CMK (cell line): Measurements from ENCODE around the gene CCDC51.
A peak's percentile ranks its signal among the peaks of the same experiment; 100 is the strongest.
"Not testable (repeated sequence)": the region's sequence is repeated elsewhere in the genome, so short reads cannot be mapped to it uniquely, and the experiment has no call there.

ENCODE experiments used
- DNase-seq: peaks from one replicate; pipeline ENCODE4 v3.0.0-alpha.2; 2010; ENCODE audit warnings: low read depth

The CCDC51 gene, protein sequence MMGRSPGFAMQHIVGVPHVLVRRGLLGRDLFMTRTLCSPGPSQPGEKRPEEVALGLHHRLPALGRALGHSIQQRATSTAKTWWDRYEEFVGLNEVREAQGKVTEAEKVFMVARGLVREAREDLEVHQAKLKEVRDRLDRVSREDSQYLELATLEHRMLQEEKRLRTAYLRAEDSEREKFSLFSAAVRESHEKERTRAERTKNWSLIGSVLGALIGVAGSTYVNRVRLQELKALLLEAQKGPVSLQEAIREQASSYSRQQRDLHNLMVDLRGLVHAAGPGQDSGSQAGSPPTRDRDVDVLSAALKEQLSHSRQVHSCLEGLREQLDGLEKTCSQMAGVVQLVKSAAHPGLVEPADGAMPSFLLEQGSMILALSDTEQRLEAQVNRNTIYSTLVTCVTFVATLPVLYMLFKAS

DNA sequence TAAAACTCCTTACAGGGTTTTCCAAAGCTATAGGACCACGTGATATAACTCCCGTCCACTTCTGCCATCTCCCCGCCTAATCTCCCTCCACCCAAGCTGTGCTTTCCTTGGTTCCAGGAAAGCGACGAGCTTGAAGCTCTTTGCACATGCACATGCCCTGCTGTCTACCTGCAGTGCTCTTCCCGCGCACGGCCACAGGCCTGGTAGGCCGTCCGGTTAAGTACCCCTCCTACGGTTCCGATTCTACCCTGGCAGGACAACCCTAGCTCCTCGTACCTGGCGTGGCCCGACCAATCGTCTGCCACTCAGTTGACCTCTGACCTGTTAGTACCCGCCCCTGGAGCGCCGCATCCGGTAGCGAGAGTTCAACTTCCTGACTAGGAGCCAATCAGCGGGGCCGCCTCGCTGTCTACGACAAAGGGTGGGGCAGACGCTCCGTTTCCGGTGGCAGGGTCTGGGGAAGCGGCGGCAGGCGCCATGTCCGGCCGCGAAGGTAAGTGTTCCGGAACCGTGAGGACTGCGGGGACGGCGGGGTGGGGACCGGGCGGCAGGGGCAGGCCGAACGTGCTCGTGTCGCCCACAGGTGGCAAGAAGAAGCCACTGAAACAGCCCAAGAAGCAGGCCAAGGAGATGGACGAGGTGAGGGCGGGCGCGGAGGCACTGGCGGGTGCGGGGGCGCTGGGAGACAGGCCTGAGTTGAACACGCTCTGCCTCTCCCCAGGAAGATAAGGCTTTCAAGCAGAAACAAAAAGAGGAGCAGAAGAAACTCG is at the start of gene CCDC51, which contains the start of gene TMA7:
TSS of gene CCDC51 (minus strand) at position 300 of the 770 bp plus-strand sequence. CDS start 4,991 bp downstream, outside the sequence.
TSS of gene TMA7 (plus strand) at position 438 of the 770 bp plus-strand sequence. CDS start at position 478, 40 bp downstream.
- DNase-seq: peak; percentile 97

DNA sequence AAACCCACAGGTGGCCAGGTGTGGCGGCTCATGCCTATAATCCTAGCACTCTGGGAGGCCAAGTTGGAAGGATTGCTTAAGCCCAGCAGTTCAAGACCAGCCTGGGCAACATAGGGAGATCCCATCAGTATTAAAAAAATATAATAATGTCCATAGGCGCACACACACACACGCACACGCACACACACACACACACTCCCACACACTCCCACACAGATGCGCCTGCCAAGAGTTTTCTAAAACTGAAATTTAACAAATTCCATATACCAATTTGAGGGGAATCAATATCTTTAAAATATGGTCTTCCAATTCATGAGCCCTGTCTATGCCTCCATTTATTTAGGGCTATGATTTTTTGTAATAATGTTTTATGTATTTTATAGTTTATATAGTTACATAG is 47.0 kb upstream of the CCDC51 start:
- DNase-seq: no peak

DNA sequence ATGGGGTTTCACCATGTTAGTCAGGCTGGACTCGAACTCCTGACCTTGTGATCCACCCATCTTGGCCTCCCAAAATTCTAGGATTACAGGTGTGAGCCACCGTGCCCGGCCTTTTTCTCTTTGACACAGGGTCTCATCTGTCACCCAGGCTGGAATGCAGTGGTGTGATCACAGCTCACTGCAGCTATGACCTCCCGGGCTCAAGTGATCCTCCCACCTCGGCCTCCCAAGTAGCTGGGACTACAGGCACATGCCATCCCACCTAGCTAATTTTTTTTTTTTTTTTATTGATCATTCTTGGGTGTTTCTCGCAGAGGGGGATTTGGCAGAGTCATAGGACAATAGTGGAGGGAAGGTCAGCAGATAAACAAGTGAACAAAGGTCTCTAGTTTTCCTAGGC is 42.9 kb upstream of the CCDC51 start:
- DNase-seq: not testable (repeated sequence)

DNA sequence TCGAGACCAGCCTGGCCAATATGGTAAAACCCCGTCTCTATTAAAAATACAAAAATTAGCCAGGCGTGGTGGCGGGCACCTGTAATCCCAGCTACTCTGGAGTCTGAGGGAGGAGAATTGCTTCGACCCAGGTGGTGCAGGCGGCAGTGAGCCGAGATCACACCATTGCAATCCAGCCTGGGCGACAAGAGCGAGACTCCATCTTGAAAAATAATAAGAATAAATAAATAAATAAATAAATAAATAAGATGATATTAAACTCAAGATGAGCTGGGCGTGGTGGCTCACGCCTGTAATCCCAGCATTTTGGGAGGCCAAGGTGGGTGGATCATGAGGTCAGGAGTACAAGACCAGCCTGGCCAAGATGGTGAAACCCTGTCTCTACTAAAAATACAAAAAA is 41.0 kb upstream of the CCDC51 start:
- not testable (repeated sequence) for DNase-seq

DNA sequence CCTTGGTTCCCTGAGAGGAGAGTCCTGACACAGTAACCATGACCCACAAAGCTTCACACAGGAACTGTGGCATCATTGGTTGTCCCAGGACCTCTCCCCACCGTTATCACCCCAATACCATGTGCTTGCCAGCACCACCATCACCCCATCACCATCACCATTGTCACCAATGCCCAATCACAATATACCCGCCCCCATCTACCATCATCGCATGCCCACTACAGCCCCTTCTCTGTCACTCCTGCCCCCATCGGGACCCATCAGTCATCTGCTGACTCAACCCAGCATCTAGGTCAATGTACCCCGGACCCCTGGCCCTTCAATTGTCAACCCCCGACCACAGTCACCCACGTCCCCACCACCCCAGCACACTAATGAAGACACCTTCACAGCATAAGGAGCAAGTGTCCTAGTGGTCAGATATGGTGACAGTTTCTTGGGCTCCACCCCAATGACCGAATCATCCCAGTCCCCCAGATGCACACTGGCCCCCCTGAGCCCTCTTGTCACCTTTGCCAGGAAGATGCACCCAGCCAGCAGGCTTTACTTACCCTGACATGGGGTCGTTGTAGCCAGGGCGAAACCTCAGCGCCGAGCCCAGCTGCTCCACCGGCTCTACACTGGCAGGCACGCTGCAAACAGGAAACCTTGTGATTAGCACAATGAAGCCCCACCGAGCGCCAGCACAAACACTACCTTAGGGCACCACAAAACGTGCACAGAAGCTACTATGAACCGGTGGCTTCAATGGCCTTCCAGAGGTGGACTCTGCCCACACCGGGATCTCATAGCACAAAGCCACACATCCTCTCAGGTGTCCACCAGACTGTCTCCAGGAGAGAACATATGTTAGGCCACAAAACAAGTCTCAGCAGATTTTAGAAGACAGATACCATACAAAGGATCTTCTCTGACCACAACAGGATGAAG is 39.0 kb upstream of the CCDC51 start:
- DNase-seq: no peak

DNA sequence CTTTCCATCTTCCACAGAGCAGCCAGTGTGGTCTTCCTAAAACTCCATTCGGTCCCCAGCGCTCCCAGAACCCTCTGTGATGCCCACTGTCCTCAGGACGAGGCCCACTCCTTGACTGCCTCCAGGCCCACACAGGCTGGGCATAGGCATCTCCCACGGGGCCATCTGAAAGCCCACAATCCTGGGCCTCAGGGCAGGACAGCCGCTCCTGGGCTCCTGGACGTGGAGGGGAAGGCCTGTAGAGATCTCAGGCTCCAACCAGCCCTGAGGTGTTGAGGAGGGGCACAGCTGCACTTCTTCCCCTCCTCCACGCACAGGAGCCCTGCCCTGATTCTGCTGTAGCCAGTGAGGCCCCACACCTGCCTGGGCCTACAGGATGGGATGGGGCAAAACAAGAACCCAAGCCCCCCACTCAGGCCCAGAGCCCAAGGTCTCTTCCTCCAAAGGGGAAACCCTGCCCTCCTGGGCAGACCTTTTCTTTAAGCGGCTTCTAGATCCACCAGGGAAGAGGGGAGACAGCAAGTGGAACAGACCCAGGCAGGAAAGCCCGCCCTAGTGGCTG is 38.1 kb upstream of the CCDC51 start:
- DNase-seq: no peak

DNA sequence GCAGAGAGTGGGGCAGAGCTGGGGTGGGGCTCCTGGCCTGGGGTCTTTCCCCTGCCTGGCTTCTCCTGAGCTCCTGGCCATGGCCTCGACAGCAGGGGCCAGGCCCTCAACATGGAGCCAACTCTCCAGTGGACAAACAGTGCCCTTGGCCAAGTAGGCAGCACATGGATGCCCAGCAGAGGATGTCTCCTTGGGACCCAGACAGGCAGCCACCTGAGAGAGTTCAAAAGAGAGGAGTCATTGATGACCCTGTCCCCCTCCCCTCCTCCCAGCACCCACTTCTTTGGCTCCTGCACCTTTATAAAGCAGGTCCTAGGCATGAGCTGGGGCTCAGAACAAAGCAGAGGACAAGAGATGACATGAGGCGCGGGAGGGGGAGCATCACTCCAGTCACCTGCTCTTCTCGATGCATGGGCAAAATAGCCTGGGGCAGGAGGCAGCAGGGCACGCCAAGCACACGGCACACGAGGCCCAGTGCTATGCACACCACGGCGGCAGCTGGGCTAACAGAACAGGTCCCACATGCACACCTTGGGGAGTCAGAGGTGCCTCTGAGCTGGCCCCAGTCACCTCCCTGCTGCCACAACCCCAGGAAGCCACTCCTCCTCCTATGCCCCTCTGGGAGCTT is 36.6 kb upstream of the CCDC51 start:
- DNase-seq: no peak

DNA sequence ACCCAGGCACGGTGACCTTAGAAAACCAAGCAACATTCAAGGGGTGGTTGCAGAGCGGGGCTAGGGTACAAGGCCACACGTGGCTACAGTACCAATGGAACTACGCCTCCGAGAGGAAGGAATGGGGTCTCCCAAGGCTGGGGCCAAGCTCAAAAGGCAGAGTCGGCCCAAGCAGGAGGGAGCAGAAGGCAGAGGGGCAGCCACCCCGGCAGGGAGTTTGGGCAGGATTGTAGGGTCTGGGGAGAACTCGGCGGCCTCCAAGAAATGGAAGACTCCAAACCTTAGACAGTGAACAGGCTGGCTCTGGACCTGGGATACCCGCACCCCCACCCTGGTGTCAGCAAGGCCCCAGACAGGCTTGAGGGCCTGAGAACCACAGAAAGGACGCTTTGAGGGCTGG is 35.3 kb upstream of the CCDC51 start:
- no peak for DNase-seq

DNA sequence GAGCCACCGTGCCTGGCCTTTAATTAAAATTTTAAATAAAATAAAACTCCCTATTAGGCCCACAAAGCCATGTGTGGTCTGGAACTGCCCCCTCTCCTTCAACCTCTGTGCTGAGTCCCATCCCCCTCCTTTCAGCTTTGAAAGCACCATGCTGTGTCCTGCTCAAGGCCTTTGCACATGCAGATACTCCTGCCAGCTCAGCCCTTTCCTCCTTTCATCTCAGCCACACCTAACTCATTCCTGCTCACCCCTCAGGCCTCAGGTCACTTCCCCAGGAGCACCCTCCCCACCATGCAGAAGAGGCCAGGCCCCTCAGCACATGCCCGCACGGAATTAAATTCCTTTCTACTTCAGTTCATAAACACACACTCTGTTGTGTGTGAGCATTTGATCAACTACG is 34.7 kb upstream of the CCDC51 start:
- DNase-seq: no peak

DNA sequence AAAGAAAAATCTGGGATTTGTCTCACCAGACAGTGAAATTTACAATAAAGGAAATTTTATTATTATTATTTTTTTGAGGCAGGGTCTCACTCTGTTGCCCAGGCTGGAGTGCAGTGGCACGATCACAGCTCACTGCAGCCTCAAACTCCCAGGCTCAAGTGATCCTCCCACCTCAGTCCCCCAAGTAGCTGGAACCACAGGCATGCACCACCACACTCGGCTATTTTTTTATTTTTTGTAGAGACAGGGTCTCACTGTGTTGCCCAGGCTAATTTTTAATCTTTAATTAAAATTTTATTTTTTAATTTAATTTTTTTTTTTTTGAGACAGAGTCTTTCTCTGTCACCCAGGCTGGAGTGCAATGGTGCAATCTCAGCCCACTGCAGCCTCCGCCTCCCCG is 34.1 kb upstream of the CCDC51 start:
- DNase-seq: not testable (repeated sequence)

DNA sequence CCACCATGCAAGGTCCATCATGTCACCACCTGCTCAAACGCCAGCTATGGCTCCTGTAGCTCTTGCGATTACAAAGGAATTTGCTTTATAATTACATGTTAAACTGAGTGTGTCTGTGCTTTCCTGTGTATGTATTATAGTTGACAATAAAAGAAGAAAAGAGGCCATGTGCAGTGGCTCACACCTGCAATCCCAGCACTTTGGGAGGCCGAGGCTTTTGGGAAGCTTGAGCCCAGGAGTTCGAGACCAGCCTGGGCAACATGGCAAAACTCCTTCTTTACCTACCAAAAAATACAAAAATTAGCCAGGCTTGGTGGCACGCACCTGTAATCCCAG is 33.7 kb upstream of the CCDC51 start:
- DNase-seq: no peak

DNA sequence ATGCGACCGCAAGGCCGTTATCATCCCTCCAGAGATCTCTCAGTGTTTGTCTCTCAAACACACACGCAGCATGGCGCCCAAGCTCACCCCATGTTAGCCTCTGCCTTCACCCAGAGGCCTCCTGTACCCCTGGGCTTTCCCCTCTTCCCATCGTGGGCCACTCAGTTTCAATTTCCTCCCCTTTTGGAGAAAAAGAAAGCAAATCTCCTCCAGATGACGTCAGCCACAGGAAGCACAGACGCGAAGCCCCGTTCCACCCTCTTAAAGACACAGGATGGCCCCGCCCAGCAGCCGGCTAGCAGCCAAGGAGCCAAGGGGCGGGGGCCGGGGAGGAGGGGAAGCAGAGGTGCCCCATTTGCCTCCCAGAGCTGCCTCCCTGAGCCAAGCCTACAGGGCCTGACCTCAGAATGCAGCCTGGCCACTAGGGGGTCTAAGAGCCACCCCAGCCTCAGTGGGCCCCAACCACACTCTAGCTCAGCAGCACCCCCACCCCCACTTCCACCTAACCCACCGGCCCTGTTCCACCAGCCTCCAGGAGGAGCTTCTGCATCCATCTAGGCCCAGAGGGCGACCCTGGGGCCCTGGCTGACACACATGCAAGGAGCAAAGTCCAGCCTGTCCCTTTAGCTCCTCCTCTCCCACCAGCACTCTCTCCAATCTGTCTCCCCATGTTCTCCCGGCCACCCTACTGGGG is 33.2 kb upstream of the CCDC51 start:
- DNase-seq: peak; percentile 91

DNA sequence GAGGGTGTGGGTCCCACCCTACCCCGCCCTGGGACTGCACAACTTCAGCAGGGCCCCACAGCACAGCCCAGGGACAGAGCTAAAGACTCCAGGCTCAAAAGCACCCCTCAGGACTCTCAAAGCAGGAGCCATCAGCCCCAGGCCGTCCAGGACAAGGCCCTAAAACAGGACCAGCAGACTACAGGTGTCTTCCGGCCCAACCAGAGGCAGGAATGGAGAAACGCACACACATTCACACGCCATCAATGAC is 32.7 kb upstream of the CCDC51 start:
- DNase-seq: no peak

DNA sequence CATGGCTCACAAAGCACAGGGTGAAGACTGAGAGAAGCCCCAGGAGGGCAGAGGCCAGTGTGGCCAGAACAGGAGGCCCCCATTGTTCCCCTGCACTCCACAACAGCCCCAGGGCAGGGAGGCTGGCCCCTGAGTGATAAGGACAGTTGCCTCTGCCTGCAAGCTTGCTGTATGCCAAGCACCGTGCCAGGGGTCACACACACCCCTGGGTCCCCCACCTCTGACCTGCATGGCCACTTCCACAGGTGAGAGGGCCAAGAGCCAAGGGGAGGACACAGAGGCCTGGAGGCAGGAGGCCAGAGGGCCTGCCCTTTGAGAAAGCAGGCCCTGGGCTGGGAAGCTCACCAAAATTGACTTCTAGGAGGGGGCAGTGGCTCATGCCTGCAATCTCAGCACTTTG is 30.4 kb upstream of the CCDC51 start:
- no peak for DNase-seq

DNA sequence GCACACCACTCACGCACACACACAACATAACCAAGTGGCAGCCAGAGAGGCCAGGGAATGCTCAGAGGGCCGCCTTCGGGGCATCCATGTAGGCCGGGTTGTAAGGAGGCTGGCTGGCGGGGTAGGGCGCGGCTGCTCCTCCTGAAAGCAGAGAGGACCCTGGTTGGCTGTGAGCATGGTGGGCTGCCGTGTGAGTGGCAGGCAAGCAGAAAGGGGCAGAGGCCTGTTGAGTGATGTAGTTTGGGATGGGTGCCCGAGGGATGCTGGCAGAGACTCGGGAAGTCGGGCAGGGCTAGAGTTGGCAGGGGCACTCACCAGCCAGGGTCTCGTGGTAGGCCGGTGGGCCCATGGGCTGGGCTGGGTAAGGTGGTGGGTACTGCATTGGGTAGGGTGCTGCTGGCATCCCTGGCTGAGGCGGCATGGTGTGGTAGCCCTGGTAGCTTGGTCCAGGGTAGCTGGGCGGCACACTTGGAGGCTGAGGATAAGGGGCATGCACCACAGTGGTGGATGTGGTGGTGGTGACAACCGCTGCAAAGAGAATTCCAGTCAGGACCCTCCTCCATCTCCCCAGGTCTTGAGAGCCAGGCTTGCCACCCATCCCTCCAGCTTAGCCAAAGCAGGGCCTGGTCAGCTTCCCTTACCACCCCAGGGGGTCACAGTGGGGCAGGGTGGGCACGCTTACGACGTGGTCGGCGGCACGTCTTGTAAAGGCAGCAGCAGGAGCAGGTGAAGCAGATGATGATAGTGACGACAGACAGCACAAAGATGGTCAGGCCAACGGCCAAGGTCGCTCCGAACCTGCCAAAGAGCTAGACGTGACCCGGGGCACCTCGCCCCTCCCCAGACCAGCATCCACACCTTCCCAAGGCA is 29.4 kb upstream of the CCDC51 start:
- DNase-seq: no peak

DNA sequence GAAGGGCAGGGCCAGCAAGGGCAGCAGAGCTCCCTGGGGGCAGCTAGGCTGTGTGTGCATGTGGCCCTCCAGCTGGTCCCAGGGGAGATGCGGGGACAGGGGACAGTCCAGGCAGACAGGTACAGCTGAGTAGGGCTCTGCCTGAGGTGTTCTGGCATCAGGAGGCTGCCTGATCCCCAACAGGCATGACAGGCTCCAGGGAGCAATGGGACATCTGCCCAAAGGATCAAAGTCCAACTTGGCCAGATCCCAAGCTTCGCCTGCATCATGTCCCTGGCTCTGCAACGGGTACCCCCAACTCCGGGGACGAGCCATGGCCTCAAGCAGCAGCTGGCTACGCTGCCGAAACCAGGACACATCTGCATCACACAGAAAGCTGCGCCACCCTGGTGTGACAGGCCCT is 28.4 kb upstream of the CCDC51 start:
- DNase-seq: no peak

DNA sequence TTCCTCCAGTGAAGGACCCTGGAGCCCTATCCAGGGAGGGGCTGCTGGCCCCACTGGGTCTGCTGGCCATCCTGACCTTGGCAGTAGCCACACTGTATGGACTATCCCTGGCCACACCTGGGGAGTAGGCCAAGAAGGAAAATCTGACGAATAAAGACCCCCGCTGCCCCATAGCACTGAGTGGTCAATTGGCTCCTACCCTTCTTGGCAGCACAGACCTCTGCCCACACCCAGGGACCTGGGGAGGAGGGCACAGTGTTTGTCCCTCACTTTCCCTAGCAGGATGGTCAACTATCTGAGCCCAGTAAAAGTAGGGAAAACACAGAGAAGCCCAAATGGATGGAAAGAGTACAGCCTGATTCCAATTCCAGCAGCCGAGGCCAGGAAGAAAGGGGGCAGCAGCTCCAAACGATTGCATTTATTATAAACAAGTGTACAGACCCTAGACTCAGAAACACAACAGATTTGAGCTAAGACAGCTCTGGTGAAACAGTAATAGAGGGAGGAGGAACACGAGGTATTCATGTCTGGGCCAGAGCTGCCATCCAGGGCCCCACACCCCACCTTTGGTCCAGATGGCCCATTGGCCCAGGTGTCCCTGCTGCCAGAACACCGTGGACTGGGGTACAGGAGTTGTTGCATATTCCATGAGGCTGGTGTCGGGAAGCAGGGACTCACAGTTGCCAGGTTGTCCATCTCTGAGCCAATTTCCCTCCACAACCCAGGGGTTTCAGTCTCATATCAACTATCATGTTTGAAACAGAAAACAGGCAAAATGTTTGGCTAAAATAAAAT is 27.8 kb upstream of the CCDC51 start:
- no peak for DNase-seq

DNA sequence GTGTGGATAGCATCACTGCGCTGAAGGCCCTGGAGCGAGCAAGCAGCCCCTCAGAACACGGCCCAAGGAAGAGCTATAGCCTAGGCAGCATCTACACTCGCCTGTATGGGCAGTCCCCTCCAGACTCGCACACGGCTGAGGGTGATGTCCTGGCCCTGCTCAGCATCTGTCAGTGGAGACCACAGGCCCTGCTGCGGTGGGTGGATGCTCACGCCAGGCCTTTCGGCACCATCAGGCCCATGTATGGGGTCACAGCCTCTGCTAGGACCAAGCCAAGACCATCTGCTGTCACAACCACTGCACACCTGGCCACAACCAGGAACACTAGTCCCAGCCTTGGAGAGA is 27.2 kb upstream of the CCDC51 start:
- no peak for DNase-seq

DNA sequence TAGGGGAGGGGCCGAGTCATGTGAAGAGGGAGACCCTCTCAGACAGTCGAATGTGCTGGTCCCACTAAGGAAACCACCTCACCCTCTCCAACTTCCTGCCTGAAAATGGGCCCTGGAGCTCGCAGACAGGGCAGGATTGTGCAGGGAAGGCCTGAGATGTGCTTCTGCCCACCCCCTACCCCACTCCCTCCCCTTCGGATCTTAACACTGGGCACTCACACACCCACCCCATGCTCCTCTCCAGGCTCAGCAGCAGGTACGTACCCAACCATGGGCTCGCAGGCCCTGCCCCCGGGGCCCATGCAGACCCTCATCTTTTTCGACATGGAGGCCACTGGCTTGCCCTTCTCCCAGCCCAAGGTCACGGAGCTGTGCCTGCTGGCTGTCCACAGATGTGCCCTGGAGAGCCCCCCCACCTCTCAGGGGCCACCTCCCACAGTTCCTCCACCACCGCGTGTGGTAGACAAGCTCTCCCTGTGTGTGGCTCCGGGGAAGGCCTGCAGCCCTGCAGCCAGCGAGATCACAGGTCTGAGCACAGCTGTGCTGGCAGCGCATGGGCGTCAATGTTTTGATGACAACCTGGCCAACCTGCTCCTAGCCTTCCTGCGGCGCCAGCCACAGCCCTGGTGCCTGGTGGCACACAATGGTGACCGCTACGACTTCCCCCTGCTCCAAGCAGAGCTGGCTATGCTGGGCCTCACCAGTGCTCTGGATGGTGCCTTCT is 26.6 kb upstream of the CCDC51 start:
- no peak for DNase-seq
